Measurements from ENCODE around the gene NME7.

NME7 gene

GRCh38 chr1:169106095-169106920 lies 261.3 kb downstream of the NME7 start, which contains the start of gene ATP1B1:
ATP1B1 (plus strand) TSS chr1:169106690; CDS start chr1:169106830, 140 bp downstream.
- peak; percentile 51 for DNase-seq (ENCODE audit: low read depth)

GRCh38 chr1:169105434-169106094 lies 262.0 kb downstream of the NME7 start:
- DNase-seq (ENCODE audit: low read depth) = no peak

GRCh38 chr1:169105087-169105433 lies 262.5 kb downstream of the NME7 start:
- DNase-seq (ENCODE audit: low read depth) = no peak

GRCh38 chr1:169103480-169103893 lies 264.1 kb downstream of the NME7 start:
- no peak for DNase-seq (ENCODE audit: low read depth)

GRCh38 chr1:169103002-169103401 lies 264.6 kb downstream of the NME7 start:
- DNase-seq (ENCODE audit: low read depth) = no peak

- DNase-seq (ENCODE audit: low read depth) = no peak
These were observed 265.0 kb downstream of the NME7 start for GRCh38 chr1:169102567-169102966.

GRCh38 chr1:169100651-169101088 lies 266.9 kb downstream of the NME7 start:
- DNase-seq (ENCODE audit: low read depth) = no peak

GRCh38 chr1:169100208-169100607 lies 267.4 kb downstream of the NME7 start:
- no peak for DNase-seq (ENCODE audit: low read depth)

GRCh38 chr1:169099561-169099960 lies 268.0 kb downstream of the NME7 start:
- DNase-seq (ENCODE audit: low read depth) = no peak

- DNase-seq (ENCODE audit: low read depth) = no peak
These were observed 269.2 kb downstream of the NME7 start for GRCh38 chr1:169098380-169098779.

GRCh38 chr1:169094897-169095569 lies 272.6 kb downstream of the NME7 start:
- no peak for DNase-seq (ENCODE audit: low read depth)

- no peak for DNase-seq (ENCODE audit: low read depth)
These were observed 275.2 kb downstream of the NME7 start for GRCh38 chr1:169092399-169092798.

GRCh38 chr1:169091480-169091941 lies 276.1 kb downstream of the NME7 start:
- no peak for DNase-seq (ENCODE audit: low read depth)

- no peak for DNase-seq (ENCODE audit: low read depth)
These were observed 276.7 kb downstream of the NME7 start for GRCh38 chr1:169090900-169091311.

GRCh38 chr1:169090308-169090899 lies 277.2 kb downstream of the NME7 start:
- DNase-seq (ENCODE audit: low read depth) = no peak

GRCh38 chr1:169089776-169090175 lies 277.8 kb downstream of the NME7 start:
- DNase-seq (ENCODE audit: low read depth) = no peak

- no peak for DNase-seq (ENCODE audit: low read depth)
These were observed 279.7 kb downstream of the NME7 start for GRCh38 chr1:169087876-169088275.

GRCh38 chr1:169086603-169087455 lies 280.8 kb downstream of the NME7 start:
- no peak for DNase-seq (ENCODE audit: low read depth)

GRCh38 chr1:169085911-169086310 lies 281.7 kb downstream of the NME7 start:
- no peak for DNase-seq (ENCODE audit: low read depth)

Data from GM04504 (cell line).